Lower leg skin (tissue), 3 donors: ENCODE measurements around the gene POT1.

Source experiments
- CTCF ChIP-seq, 3 donors: fragments of 450-650 bp; IDR thresholded peaks; one replicate each; pipeline ENCODE4 v1.5.1; 2016; ENCODE audit warnings: antibody characterized with exemption in 3 of 3, mild to moderate bottlenecking in 3 of 3, moderate library complexity in 2 of 3
- POLR2A ChIP-seq, 2 donors: fragments of 450-650 bp; IDR thresholded peaks; one replicate each; pipeline ENCODE4 v1.6.1; 2016 to 2017; ENCODE audit warnings: antibody characterized with exemption in 2 of 2, mild to moderate bottlenecking in 1 of 2, moderate library complexity in 1 of 2

DNA sequence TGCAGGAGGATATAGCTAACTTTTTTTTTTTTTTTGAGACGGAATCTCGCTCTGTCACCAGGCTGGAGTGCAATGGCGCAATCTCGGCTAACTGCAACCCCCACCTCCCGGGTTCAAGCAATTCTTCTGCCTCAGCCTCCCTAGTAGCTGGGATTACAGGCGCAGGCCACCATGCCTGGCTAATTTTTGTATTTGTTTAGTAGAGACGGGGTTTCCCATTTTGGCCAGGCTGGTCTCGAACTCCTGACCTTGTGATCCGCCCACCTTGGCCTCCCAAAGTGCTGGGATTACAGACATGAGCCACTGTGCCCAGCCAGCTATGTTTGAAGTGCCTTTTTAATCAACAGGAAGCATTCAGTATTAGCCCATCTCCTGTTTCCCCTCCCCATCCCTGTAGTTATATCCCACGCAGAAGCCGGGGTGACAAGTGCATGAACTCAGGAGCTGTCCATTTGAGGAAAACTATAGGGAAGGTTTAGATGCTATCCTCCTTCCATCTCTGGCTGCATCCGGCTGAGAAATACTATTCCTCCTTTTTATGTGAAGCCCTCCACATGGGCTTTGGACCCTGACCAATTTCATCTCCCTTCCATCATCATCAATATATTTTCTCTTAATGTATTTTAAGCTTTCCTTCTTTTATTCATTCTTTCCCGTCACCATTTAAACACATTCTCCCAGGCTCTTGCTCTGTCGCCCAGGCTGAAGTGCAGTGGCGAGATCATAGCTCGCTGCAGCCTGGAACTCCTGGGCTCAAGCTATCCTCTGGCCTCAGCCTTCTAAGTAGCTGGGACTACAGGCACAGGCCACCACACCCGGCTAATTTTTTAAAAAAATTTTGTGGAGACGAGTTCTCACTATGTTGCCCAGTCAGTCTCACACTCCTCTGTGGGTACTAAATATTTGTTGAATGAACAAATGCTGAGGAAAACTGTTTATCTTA is 1.3 kb upstream of the POT1 start:
- TF ChIP-seq CTCF (IDR thresholded peaks at IDR 0.05) (no peak), POLR2A (IDR thresholded peaks at IDR 0.05) (no peak)
